ENCODE measurements around the gene UBE2H. TPM values are rescaled to one million over a fixed set of nuclear protein-coding genes. Genes with fewer than 3 reads are reported as not detected.

UBE2H gene
- 68.5 TPM for total RNA-seq

DNA sequence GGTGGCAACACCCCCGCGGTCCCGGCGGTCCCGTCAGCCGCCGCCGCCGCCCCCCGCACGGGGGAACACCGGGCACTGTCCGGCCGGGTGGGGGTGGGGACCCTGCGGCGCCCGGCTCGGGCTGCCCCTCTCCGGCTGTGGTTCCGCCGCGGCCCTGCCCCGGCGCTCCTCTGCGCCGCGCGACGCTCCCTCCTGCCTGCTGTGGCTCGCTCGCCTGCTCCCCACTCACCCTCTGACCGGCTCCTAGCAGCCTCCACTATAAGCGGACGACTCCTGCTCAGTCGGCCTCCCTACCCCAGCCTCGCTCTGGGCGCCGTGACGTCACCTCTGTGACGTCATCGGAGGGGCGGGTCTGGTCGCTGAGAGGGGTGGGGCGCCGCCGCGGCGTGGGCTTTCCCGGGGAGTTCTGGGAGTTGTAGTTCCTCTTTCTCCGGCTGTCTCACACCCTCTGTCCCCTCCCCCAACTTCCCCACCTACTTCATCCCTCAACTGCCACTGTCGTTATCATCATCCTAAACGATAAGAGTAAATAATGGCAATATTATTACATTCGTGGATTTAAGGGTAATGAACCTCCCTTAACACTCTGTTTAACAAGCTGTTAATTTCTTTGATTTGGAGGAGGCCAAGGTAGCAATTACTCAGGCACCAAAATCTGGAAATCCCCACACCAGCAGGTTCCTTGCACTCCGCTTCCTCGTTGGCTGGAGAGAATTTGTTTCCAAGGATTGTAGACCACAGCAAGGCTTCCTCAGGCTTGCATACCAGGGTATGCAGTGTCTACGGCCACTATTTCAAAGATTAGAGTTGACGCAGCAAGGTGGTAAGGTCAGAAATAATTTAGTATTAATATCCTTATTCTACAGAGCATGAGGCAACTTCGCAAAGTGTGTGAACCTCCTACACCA lies at the start of gene UBE2H:
Gene UBE2H, minus strand, starts transcription at position 308 of the 908 bp plus-strand sequence. CDS start 405 bp downstream, outside the sequence.
- intact Hi-C loops (cut with DNase I), result loop anchor here (10.0 kb wide), 1 partner anchor 128 kb away; no protein-coding TSS in a partner anchor
- peaks cover 29% of the 10 kb centered on the region for H3K4me1 ChIP-seq
- H3K27ac ChIP-seq, result peak within 1 kb of the TSS; percentile 99
- H3K4me3 ChIP-seq, result peak within 1 kb of the TSS; percentile 69 to 92
- no peak for DNase-seq (ENCODE audit: extremely low spot score in 2 of 2)
- TF ChIP-seq, protein P1, sequence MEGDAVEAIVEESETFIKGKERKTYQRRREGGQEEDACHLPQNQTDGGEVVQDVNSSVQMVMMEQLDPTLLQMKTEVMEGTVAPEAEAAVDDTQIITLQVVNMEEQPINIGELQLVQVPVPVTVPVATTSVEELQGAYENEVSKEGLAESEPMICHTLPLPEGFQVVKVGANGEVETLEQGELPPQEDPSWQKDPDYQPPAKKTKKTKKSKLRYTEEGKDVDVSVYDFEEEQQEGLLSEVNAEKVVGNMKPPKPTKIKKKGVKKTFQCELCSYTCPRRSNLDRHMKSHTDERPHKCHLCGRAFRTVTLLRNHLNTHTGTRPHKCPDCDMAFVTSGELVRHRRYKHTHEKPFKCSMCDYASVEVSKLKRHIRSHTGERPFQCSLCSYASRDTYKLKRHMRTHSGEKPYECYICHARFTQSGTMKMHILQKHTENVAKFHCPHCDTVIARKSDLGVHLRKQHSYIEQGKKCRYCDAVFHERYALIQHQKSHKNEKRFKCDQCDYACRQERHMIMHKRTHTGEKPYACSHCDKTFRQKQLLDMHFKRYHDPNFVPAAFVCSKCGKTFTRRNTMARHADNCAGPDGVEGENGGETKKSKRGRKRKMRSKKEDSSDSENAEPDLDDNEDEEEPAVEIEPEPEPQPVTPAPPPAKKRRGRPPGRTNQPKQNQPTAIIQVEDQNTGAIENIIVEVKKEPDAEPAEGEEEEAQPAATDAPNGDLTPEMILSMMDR (IDR thresholded peaks at IDR 0.05), result peak in 1 of 3 experiments; percentile 10
- TF ChIP-seq POLR2A (IDR thresholded peaks at IDR 0.05) (peak; percentile 92 to 97), POLR2AphosphoS5 (IDR thresholded peaks at IDR 0.05; ENCODE audit: insufficient read depth in 1 of 2, low read depth in 1 of 2) (peak; percentile 83 to 98)
- no peaks in the 10 kb centered on the region for H3K36me3 ChIP-seq
- no peaks in the 10 kb centered on the region for H3K9me3 ChIP-seq
- H3K27me3 ChIP-seq, result no peaks in the 10 kb centered on the region

DNA sequence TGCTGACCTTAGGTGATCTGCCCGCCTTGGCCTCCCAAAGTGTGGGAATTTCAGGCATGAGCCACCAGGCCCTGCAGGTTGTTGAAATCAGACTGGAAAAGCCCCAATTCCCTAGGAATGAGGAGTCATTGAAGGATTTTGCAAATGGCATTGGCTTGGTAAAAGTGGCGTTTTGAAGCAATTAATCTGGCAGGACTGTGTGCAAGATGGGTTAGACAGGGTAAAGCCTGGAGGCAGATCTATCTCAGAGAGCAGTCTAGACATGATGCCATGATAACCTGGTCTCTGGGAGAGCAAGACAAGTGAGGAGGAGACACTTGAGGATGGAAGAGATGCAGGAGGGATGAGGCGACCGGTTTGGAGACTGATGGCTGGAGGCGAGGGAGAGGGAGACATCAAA lies 45.7 kb upstream of the UBE2H start:
- H3K36me3 ChIP-seq, result no peaks in the 10 kb centered on the region
- H3K9me3 ChIP-seq, result no peaks in the 10 kb centered on the region
- no peak overlapping the region for H3K27ac ChIP-seq
- no peak for TF ChIP-seq POLR2A (IDR thresholded peaks at IDR 0.05)
- no peaks in the 10 kb centered on the region for H3K4me1 ChIP-seq
- intact Hi-C loops (cut with DNase I), result no loop called here
- H3K4me3 ChIP-seq, result no peak overlapping the region
- no peaks in the 10 kb centered on the region for H3K27me3 ChIP-seq
- DNase-seq (ENCODE audit: extremely low spot score in 2 of 2), result no peak

DNA sequence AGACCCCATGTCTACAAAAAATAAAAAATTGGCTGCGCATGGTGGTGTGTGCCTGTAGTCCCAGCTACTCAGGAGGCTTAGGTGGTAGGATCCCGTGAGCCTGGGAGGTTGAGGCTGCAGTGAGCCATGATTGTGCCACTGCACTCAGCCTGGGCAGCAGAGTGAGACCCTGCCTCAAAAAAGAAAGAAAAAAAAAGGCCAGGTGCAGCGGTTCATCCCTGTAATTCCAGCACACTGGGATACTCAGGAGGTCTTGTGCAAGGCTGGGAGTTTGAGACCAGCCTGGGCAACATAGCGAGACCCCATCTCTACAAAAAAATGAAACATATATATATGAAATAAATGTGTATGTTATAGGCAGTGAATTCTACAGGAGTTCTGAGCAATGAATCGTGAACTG lies 44.5 kb upstream of the UBE2H start:
- Histone ChIP-seq H3K4me3 (no peak overlapping the region), H3K4me1 (no peaks in the 10 kb centered on the region), H3K27ac (no peak overlapping the region), H3K27me3 (no peaks in the 10 kb centered on the region), H3K36me3 (no peaks in the 10 kb centered on the region), H3K9me3 (no peaks in the 10 kb centered on the region)
- TF ChIP-seq, protein P1 (IDR thresholded peaks at IDR 0.05), result no peak
- no peak for TF ChIP-seq POLR2AphosphoS5 (IDR thresholded peaks at IDR 0.05; ENCODE audit: insufficient read depth in 1 of 2, low read depth in 1 of 2)
- TF ChIP-seq POLR2A (IDR thresholded peaks at IDR 0.05), result no peak
- intact Hi-C loops (cut with DNase I), result no loop called here
- DNase-seq (ENCODE audit: extremely low spot score in 2 of 2), result no peak

DNA sequence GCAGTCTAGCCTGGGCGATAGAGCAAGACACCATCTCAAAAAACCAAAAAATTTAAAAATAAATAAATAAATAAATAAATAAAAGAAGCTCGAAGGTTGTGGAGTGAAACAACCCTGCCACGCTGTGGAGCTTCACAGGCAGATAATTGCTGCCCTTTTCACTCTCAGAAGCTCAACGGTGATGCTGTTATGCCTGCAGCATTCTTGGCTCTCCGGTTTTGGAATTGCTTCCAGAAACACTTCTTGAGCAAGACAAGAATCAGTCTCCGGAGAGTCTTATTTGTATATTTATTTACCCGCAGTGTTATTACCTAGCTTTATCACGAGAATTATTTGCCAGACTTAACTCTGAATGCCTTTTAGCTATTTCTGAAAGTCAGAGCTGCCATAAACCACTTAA lies 40.5 kb upstream of the UBE2H start:
- intact Hi-C loops (cut with DNase I), result no loop called here
- Histone ChIP-seq H3K27me3 (no peaks in the 10 kb centered on the region), H3K36me3 (no peaks in the 10 kb centered on the region), H3K9me3 (no peaks in the 10 kb centered on the region), H3K4me1 (no peaks in the 10 kb centered on the region), H3K4me3 (no peak overlapping the region), H3K27ac (no peak overlapping the region)
- no peak for DNase-seq (ENCODE audit: extremely low spot score in 2 of 2)
- TF ChIP-seq, protein P1 (IDR thresholded peaks at IDR 0.05), result no peak
- TF ChIP-seq POLR2A (IDR thresholded peaks at IDR 0.05) (no peak), POLR2AphosphoS5 (IDR thresholded peaks at IDR 0.05; ENCODE audit: insufficient read depth in 1 of 2, low read depth in 1 of 2) (no peak)

- intact Hi-C loops (cut with DNase I), result no loop called here
- TF ChIP-seq POLR2A (IDR thresholded peaks at IDR 0.05) (no peak), POLR2AphosphoS5 (IDR thresholded peaks at IDR 0.05; ENCODE audit: insufficient read depth in 1 of 2, low read depth in 1 of 2) (no peak)
- TF ChIP-seq, protein P1 (IDR thresholded peaks at IDR 0.05), result no peak
- H3K27me3 ChIP-seq, result no peaks in the 10 kb centered on the region
- no peak for DNase-seq (ENCODE audit: extremely low spot score in 2 of 2)
- no peak overlapping the region for H3K27ac ChIP-seq
- no peaks in the 10 kb centered on the region for H3K9me3 ChIP-seq
- no peaks in the 10 kb centered on the region for H3K4me1 ChIP-seq
- no peaks in the 10 kb centered on the region for H3K36me3 ChIP-seq
- no peak overlapping the region for H3K4me3 ChIP-seq
Observed at GRCh38 chr7:129990403-129991192, 37.8 kb upstream of the UBE2H start.
